ENCODE measurements around the gene MTG2. TPM values are rescaled to one million over a fixed set of nuclear protein-coding genes. Genes with fewer than 3 reads are reported as not detected.

Gene MTG2
- total and polyA plus RNA-seq, 2 of the 13 experiments (the other 11 are each of a cell fraction or from before 2014, with no cell fraction given) = 20.4 to 37.8 TPM

DNA sequence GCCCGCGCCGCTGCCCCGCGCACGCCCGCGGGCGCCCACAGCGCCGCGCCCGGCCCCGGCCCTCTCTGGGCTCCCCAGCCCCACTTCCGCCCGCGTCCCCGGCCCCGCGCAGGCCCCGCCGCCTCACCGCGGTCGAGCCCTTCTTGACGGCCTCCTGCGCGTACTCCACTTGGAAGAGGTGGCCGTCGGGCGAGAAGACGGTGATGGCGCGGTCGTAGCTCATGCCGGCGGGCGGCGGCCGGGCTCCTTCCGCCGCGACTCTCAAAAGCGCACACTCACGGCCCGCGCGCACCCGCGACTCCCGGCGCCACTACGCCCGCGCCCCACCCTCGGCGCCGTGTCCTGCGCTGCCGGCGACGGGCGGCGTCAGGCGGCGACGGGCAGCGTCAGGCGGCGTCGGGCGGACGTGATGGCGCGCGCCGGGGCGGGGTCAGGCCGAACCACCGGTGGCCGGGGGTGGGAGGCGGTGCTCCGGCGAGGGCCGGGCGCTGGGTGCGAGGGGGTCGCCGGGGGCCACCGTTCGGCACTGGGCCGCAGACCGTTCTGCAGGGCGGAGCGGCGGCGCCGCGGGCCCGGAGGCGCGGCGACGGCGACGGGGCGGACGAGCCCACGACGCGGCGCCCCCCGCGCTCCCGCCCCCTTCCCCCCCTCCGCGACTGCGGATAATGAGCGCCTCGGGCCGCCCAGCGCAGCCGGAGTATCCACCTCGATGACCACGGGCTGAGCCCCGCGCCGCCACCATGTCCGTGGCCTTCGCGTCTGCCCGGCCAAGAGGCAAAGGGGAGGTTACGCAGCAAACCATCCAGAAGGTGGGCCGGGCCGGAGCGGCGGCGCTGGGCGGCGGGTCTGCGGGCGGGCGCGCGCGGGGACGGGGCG is 39.5 kb upstream of the MTG2 start, which contains the start of the genes PSMA7 and SS18L1 (continued):
- TF ChIP-seq GTF2F1 (IDR thresholded peaks at IDR 0.05; ENCODE audit: low read length) (no peak), CHD2 (IDR thresholded peaks at IDR 0.05; ENCODE audit: low read depth, low read length) (peak; percentile 12; the same call in 1 of the 2 replicates), ZNF891 (CRISPR knock-in tag; IDR thresholded peaks at IDR 0.05) (no peak), SRSF9 (IDR thresholded peaks at IDR 0.05; ENCODE audit: borderline replicate concordance, insufficient read depth, low read depth, low read length, poor library complexity, severe bottlenecking) (no peak), ATF1 (CRISPR knock-in tag; IDR thresholded peaks at IDR 0.05) (no peak), HOXA9 (CRISPR knock-in tag; IDR thresholded peaks at IDR 0.05; ENCODE audit: borderline replicate concordance) (no peak), CBFB (CRISPR knock-in tag; IDR thresholded peaks at IDR 0.05) (peak; percentile 82), ZNF619 (CRISPR knock-in tag; IDR thresholded peaks at IDR 0.05) (no peak), ETV5 (CRISPR knock-in tag; IDR thresholded peaks at IDR 0.05; ENCODE audit: borderline replicate concordance) (peak; percentile 81), RFX3 (CRISPR knock-in tag; IDR thresholded peaks at IDR 0.05) (no peak), ZNF136 (CRISPR knock-in tag; IDR thresholded peaks at IDR 0.05; ENCODE audit: low read depth) (no peak), RAD21 (CRISPR knock-in tag; IDR thresholded peaks at IDR 0.05) (peak; percentile 72), TEF (CRISPR knock-in tag; IDR thresholded peaks at IDR 0.05) (peak; percentile 14; the same call in 1 of the 2 replicates), TP53 (CRISPR knock-in tag; conservative IDR thresholded peaks at IDR 0.05) (no peak), ZNF780A (CRISPR knock-in tag; IDR thresholded peaks at IDR 0.05) (no peak; the same call in 1 of the 2 replicates), ZNF282 (IDR thresholded peaks at IDR 0.05; ENCODE audit: partially characterized antibody) (no peak), ZNF44 (CRISPR knock-in tag; IDR thresholded peaks at IDR 0.05) (no peak), KAT8 (CRISPR knock-in tag; IDR thresholded peaks at IDR 0.05) (peak; percentile 66; the same call in 1 of the 2 replicates), PAF1 (CRISPR knock-in tag; IDR thresholded peaks at IDR 0.05) (no peak), XRCC5 (optimal IDR thresholded peaks at IDR 0.05; ENCODE audit: low read length) (peak; percentile 50), SATB2 (CRISPR knock-in tag; IDR thresholded peaks at IDR 0.05) (0 out of 2 replicates have a peak, but pooled peaks have one; percentile 32), HNF4A (CRISPR knock-in tag; IDR thresholded peaks at IDR 0.05) (no peak), ZNF703 (CRISPR knock-in tag; IDR thresholded peaks at IDR 0.05; ENCODE audit: borderline replicate concordance) (no peak), HOXD1 (CRISPR knock-in tag; IDR thresholded peaks at IDR 0.05) (0 out of 2 replicates have a peak, but pooled peaks have one; percentile 66), ZKSCAN8 (CRISPR knock-in tag; IDR thresholded peaks at IDR 0.05; ENCODE audit: borderline replicate concordance) (no peak; the same call in 1 of the 2 replicates), HNF4G (IDR thresholded peaks at IDR 0.05; ENCODE audit: borderline replicate concordance, low read depth, low read length) (no peak), HNF4G (CRISPR knock-in tag; IDR thresholded peaks at IDR 0.05; ENCODE audit: borderline replicate concordance, low read depth) (0 out of 2 replicates have a peak, but pooled peaks have one; percentile 0), FOXO1 (CRISPR knock-in tag; IDR thresholded peaks at IDR 0.05) (no peak)

All from HepG2 (cell line).